ENCODE results near the gene CDCA5. TPM values are rescaled to one million over a fixed set of nuclear protein-coding genes. Genes with fewer than 3 reads are reported as not detected.

CDCA5 gene
- total RNA-seq, 1 donor from 2014 or later: 25.9 TPM

GRCh38 chr11:65117206-65118096, 33.6 kb upstream of the CDCA5 start, which contains the start of gene ZNHIT2:
TSS of gene ZNHIT2 (minus strand) at chr11:65117701. CDS start at chr11:65117653, 48 bp downstream.
- Mint-ChIP-seq H3K27ac (peak within 1 kb of the TSS; percentile 97), H3K9me3 (ENCODE audit: low read depth) (no peaks in the 10 kb centered on the region), H3K27me3 (no peaks in the 10 kb centered on the region), H3K4me1 (ENCODE audit: low read depth) (peaks cover 20% of the 10 kb centered on the region), H3K4me3 (ENCODE audit: low read depth) (peak within 1 kb of the TSS; percentile 86), H3K36me3 (ENCODE audit: insufficient read depth) (peaks cover 17% of the 10 kb centered on the region)
- DNase-seq (ENCODE audit: low spot score, unreplicated experiment): peak; percentile 98
- TF ChIP-seq CTCF (IDR thresholded peaks at IDR 0.05; ENCODE audit: unreplicated experiment): peak; percentile 91

DNA sequence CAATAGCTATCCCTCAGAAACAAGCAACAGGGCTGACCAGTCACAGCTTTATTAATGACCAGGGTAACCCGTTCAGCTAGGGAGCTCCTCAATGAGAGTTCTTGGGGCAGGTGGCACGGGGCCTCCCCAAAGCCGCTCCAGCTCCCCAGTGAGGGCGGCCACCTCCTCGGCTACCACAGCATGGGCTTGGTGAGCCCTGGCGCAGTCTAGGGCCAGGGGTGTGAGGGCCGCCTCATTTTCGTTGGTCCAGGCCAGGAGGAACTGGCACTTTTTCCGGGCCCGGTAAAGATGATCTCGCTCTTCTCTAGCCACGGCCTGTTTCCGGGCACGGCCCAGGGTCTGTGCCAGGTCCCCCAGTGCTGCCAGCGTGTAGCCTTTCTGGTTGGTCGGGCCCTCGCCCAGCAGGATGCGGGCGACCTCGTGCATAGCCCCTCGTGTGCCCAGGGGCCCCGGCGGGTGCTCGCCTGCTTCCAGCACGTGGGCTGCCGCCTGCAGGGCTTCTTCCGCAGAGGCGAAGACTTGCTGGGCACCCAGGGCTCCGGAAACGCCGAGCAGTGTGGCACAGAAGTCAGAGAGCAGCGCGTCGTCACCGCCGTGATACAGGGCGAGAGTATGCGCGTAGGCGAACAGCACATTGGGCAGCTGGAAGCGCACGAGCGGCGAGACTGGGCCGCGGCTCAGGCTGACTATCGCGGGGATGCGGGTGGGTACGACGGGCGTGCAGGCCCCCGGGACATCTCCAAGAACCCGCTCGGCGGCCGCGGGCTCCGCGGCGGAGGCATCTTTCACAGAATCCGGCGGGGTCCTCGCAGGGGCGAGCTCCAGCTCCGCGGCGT, 32.7 kb upstream of the CDCA5 start:
- no peak for DNase-seq (ENCODE audit: low spot score, unreplicated experiment)
- peaks cover 16% of the 10 kb centered on the region for H3K4me1 Mint-ChIP-seq (ENCODE audit: low read depth)
- H3K9me3 Mint-ChIP-seq (ENCODE audit: low read depth): no peaks in the 10 kb centered on the region
- H3K27ac Mint-ChIP-seq: peak overlapping the region; percentile 95
- H3K27me3 Mint-ChIP-seq: no peaks in the 10 kb centered on the region
- TF ChIP-seq CTCF (IDR thresholded peaks at IDR 0.05; ENCODE audit: unreplicated experiment): no peak
- peak overlapping the region; percentile 86 for H3K4me3 Mint-ChIP-seq (ENCODE audit: low read depth)
- H3K36me3 Mint-ChIP-seq (ENCODE audit: insufficient read depth): peaks cover 17% of the 10 kb centered on the region

DNA sequence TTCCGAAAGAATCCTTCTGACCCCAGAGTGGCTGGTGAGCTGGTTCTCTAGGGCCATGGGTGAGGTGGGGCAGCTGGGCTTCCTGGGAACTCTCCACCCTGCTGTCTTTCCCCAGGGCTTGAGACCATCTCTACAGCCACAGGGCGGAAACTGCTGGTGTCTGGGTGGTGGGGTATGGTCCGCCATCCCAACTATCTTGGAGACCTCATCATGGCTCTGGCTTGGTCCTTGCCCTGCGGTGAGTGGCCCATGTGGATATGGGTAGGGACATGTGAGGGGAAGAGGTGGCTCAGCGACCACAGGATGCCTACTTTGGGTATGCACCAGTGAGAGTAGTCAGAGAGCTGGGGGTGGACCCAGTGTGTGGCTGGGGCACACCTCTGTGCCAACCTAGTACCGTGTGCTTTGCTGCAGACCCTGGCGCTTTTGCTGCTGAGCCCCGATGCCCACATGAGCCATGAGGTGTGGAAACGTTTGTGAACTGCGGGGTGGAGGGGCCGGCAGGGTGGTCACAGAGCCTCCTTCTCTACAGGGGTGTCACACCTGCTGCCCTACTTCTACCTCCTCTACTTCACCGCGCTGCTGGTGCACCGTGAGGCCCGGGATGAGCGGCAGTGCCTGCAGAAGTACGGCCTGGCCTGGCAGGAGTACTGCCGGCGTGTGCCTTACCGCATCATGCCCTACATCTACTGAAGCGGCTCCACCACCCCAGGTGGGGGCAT, 31.7 kb upstream of the CDCA5 start:
- peaks cover 11% of the 10 kb centered on the region for H3K4me1 Mint-ChIP-seq (ENCODE audit: low read depth)
- peak overlapping the region; percentile 33 for H3K27ac Mint-ChIP-seq
- no peak for TF ChIP-seq CTCF (IDR thresholded peaks at IDR 0.05; ENCODE audit: unreplicated experiment)
- peak overlapping the region; percentile 86 for H3K4me3 Mint-ChIP-seq (ENCODE audit: low read depth)
- no peak for DNase-seq (ENCODE audit: low spot score, unreplicated experiment)
- H3K27me3 Mint-ChIP-seq: no peaks in the 10 kb centered on the region
- no peaks in the 10 kb centered on the region for H3K9me3 Mint-ChIP-seq (ENCODE audit: low read depth)
- H3K36me3 Mint-ChIP-seq (ENCODE audit: insufficient read depth): peaks cover 11% of the 10 kb centered on the region

GRCh38 chr11:65114538-65115171, 30.8 kb upstream of the CDCA5 start:
- H3K4me3 Mint-ChIP-seq (ENCODE audit: low read depth): no peak overlapping the region
- H3K27ac Mint-ChIP-seq: no peak overlapping the region
- no peaks in the 10 kb centered on the region for H3K9me3 Mint-ChIP-seq (ENCODE audit: low read depth)
- TF ChIP-seq CTCF (IDR thresholded peaks at IDR 0.05; ENCODE audit: unreplicated experiment): no peak
- DNase-seq (ENCODE audit: low spot score, unreplicated experiment): no peak
- H3K4me1 Mint-ChIP-seq (ENCODE audit: low read depth): peaks cover 11% of the 10 kb centered on the region
- no peaks in the 10 kb centered on the region for H3K27me3 Mint-ChIP-seq
- H3K36me3 Mint-ChIP-seq (ENCODE audit: insufficient read depth): peaks cover 11% of the 10 kb centered on the region
